LNCAP (cell line): ENCODE data around the gene PLSCR4.

ENCODE experiments used
- CTCF ChIP-seq: fragments of 450-650 bp; IDR thresholded peaks from 2 replicates; pipeline ENCODE4 v1.5.1; 2017; ENCODE audit warnings: mild to moderate bottlenecking

PLSCR4 gene

GRCh38 chr3:146181216-146181615, 69.7 kb downstream of the PLSCR4 start:
- TF ChIP-seq CTCF, result no peak

GRCh38 chr3:146180376-146180775, 70.5 kb downstream of the PLSCR4 start:
- no peak for TF ChIP-seq CTCF

GRCh38 chr3:146178006-146178689, 72.8 kb downstream of the PLSCR4 start:
- no peak for TF ChIP-seq CTCF

GRCh38 chr3:146177519-146177918, 73.4 kb downstream of the PLSCR4 start:
- no peak for TF ChIP-seq CTCF

GRCh38 chr3:146177072-146177471, 73.8 kb downstream of the PLSCR4 start:
- TF ChIP-seq CTCF, result no peak

- no peak for TF ChIP-seq CTCF
Measured at GRCh38 chr3:146172586-146172985, 78.3 kb downstream of the PLSCR4 start.

- TF ChIP-seq CTCF, result no peak
Measured at GRCh38 chr3:146170591-146170990, 80.3 kb downstream of the PLSCR4 start.

- no peak for TF ChIP-seq CTCF
Measured at GRCh38 chr3:146169891-146170290, 81.0 kb downstream of the PLSCR4 start.
